Osteoblast (primary cell): ENCODE data around the gene DENND4A. TPM values are rescaled to one million over a fixed set of nuclear protein-coding genes. Genes with fewer than 3 reads are reported as not detected.

ENCODE experiments used
- DNase-seq: peaks from one replicate; pipeline ENCODE4 v3.0.0; 2011; ENCODE audit warnings: low spot score, mixed read lengths; ENCODE audit not compliant: insufficient read length; ENCODE audit errors: missing footprints
- H2AFZ ChIP-seq: 2 replicates; pipeline ENCODE4 v1.6.0; 2011; ENCODE audit warnings: mild to moderate bottlenecking, low read length
- H3K27ac ChIP-seq: 2 replicates; pipeline ENCODE4 v1.5.1; 2011; ENCODE audit warnings: mild to moderate bottlenecking, low read depth, low read length, moderate library complexity
- H3K27me3 ChIP-seq: 2 replicates; pipeline ENCODE4 v1.6.0; 2012; ENCODE audit warnings: mild to moderate bottlenecking, control low read depth, inconsistent platforms, low read length, moderate library complexity; ENCODE audit not compliant: insufficient read depth
- H3K36me3 ChIP-seq: 2 replicates; pipeline ENCODE4 v1.5.1; 2011; ENCODE audit warnings: mild to moderate bottlenecking, low read length, control low read depth, moderate library complexity; ENCODE audit not compliant: insufficient read depth
- H3K4me1 ChIP-seq: 2 replicates; pipeline ENCODE4 v1.5.1; 2011; ENCODE audit warnings: mild to moderate bottlenecking, low read length, control low read depth, moderate library complexity; ENCODE audit not compliant: insufficient read depth
- H3K4me2 ChIP-seq: 2 replicates; pipeline ENCODE4 v1.6.0; 2011; ENCODE audit warnings: mild to moderate bottlenecking, low read length; ENCODE audit not compliant: insufficient read depth
- H3K4me3 ChIP-seq: fragments of 200-600 bp; sonication (generic); 3 replicates; pipeline ENCODE4 v1.5.1; 2012; ENCODE audit warnings: mild to moderate bottlenecking, low read length, inconsistent platforms; ENCODE audit not compliant: insufficient read depth
- H3K79me2 ChIP-seq: 2 replicates; pipeline ENCODE4 v1.6.0; 2012; ENCODE audit warnings: mild to moderate bottlenecking, low read length, control low read depth, inconsistent platforms; ENCODE audit not compliant: insufficient read depth
- H3K9me3 ChIP-seq: 2 replicates; pipeline ENCODE4 v1.5.1; 2011; ENCODE audit warnings: low read depth, low read length, control low read depth
- H4K20me1 ChIP-seq: 2 replicates; pipeline ENCODE4 v1.6.0; 2012; ENCODE audit warnings: mild to moderate bottlenecking, low read length, control low read depth; ENCODE audit not compliant: insufficient read depth
- CTCF ChIP-seq: IDR thresholded peaks from 2 replicates; pipeline ENCODE4 v1.5.1; 2011; ENCODE audit warnings: mild to moderate bottlenecking, low read depth, low read length, moderate library complexity; ENCODE audit errors: extremely low read depth
- total RNA-seq: library from RNA; depleted of rRNA; stranded (reverse); fragments of >200 nt; gene quantifications from 2 replicates; pipeline ENCODE4 v1.2.3, GENCODE V29; 2012

Gene DENND4A
- total RNA-seq, 1 donor, result 30.4 TPM

DNA sequence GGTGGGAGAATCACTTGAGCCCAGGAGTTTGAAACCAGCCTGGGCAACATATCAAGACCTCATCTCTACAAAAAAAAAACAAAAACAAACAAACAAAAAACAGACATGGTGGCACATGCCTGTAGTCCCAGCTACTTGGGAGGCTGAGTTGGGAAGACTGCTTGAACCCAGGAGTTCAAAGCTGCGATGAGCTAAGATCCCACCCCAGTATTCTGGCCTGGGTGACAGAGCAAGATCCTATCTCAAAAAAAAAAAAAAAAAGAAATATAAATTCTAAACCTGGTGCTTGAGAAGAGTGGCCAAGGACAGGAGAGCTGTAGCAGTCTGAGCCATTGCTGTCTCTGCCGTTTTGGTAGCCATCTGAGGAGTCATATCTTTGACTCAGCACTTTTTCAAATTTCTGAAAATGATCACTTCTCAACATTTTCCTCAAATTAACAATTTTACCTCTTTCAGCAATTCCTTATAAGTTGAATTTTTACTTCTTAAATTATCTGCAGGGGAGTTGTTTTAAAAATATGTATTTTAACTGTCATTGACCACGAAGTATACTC, 3.6 kb upstream of the DENND4A start:
- Histone ChIP-seq H3K79me2 (peaks cover 14% of the 10 kb centered on the region), H4K20me1 (no peaks in the 10 kb centered on the region), H3K4me3 (no peak overlapping the region), H3K36me3 (no peaks in the 10 kb centered on the region), H3K4me1 (peaks cover 17% of the 10 kb centered on the region), H2AFZ (no peak overlapping the region), H3K27me3 (no peaks in the 10 kb centered on the region), H3K9me3 (no peaks in the 10 kb centered on the region), H3K4me2 (no peak overlapping the region), H3K27ac (no peak overlapping the region)
- no peak for TF ChIP-seq CTCF
- DNase-seq, result no peak

GRCh38 chr15:65793818-65794104, 1.7 kb upstream of the DENND4A start:
- Histone ChIP-seq H3K9me3 (no peaks in the 10 kb centered on the region), H3K27me3 (no peaks in the 10 kb centered on the region), H3K36me3 (no peaks in the 10 kb centered on the region), H2AFZ (no peak overlapping the region), H3K4me3 (no peak overlapping the region), H3K4me2 (no peak overlapping the region), H3K79me2 (peaks cover 32% of the 10 kb centered on the region), H3K4me1 (peaks cover 23% of the 10 kb centered on the region), H3K27ac (no peak overlapping the region), H4K20me1 (no peaks in the 10 kb centered on the region)
- no peak for DNase-seq
- TF ChIP-seq CTCF, result no peak

DNA sequence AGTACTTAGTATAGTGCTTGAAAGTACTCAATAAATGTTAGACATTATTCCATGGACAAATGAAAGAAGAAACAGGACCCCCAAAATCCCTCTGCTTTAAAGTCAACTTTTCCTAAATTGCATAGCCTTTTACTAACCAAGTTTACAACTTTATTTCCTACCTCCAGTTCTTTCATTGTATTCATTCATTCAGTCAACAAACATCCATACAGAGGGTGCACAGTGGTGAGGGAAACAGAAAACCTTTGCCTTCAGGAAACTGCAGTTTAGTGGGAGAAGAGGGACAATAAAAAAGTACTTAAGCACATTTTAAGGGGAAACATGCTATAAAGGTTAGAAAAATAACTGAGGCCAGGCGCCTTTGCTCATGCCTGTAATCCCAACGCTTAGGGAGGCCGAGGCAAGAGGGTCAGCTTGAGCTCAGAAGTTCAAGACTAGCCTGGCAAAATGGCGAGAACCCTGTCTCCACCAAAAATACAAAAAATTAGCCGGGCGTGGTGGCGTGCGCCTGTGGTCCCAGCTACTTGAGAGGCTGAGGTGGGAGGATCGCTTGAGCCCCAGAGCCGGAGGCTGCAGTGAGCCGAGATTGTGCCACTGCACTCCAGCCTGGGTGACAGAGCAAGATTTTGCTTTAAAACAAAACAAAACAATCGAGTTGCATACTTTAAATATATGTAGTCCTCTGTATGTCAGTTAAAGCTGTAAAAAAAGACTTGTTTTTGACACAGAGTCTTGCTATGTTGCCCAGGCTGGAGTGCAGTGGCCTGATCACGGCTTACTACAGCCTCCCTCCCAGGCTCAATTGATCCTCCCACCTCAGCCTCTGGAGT, 1.1 kb upstream of the DENND4A start:
- H3K9me3 ChIP-seq, result no peaks in the 10 kb centered on the region
- TF ChIP-seq CTCF, result no peak
- H3K27ac ChIP-seq, result peak overlapping the region; percentile 99
- no peaks in the 10 kb centered on the region for H3K36me3 ChIP-seq
- no peak for DNase-seq
- peak overlapping the region; percentile 87 for H3K4me3 ChIP-seq
- H4K20me1 ChIP-seq, result no peaks in the 10 kb centered on the region
- H3K4me2 ChIP-seq, result peak overlapping the region; percentile 97
- H2AFZ ChIP-seq, result peak overlapping the region; percentile 97
- no peaks in the 10 kb centered on the region for H3K27me3 ChIP-seq
- H3K4me1 ChIP-seq, result peaks cover 23% of the 10 kb centered on the region
- H3K79me2 ChIP-seq, result peaks cover 37% of the 10 kb centered on the region

DNA sequence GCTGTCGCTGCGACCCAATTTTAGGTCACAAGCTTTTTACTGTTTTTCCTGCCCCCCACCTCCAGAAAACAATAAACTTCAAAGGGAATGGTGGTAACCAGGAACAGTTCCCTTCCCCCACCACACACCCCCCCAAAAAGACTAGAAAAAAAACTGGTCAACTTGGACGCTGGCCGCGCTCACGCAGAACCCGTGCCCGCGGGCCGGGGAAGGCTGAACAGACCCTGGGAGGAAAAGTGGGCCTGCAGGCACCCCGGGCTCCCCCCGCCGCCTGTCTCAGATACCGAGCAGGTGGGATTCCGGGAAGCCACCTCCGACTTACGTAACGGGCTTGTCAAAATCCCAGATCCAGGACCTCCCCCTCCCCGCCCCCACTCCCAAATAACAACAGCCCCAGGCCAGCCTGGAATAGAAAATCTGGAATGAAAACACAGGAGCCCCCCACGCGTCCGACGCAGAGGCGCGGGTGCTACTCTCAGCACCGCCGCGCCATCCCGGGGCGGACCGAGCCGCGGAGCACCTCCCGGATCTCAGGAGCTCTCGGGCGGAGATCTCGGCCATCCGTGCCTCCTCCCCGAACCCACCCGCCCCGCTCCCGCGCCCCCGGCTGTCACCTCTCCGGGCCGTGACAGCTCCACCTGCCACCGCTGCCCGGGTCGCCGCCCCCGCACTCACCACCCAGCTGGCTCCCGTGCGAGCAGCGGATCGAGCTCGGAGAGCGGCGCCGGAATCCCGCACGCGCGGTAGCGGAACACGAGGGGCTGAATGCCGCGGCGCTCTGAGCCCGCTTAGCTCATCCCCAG, 557 bp downstream of the DENND4A start:
- peak overlapping the region; percentile 2 for H2AFZ ChIP-seq

More for the DNA sequence above, 557 bp downstream of the DENND4A start:
- H3K36me3 ChIP-seq, result no peaks in the 10 kb centered on the region
- H3K79me2 ChIP-seq, result peaks cover 46% of the 10 kb centered on the region
- no peaks in the 10 kb centered on the region for H4K20me1 ChIP-seq
- peaks cover 26% of the 10 kb centered on the region for H3K4me1 ChIP-seq
- DNase-seq, result peak; percentile 72
- H3K9me3 ChIP-seq, result no peaks in the 10 kb centered on the region
- peak overlapping the region; percentile 87 for H3K4me3 ChIP-seq
- TF ChIP-seq CTCF, result no peak
- no peaks in the 10 kb centered on the region for H3K27me3 ChIP-seq
- peak overlapping the region; percentile 56 for H3K27ac ChIP-seq
- peak overlapping the region; percentile 90 for H3K4me2 ChIP-seq
